Left forelimb (tissue), 1 donor: ENCODE measurements around the gene AVPR2.

ENCODE experiments used
- DNase-seq: peaks from one replicate; pipeline ENCODE4 v3.0.0-alpha.2; 2018; ENCODE audit warnings: low spot score

The AVPR2 gene

DNA sequence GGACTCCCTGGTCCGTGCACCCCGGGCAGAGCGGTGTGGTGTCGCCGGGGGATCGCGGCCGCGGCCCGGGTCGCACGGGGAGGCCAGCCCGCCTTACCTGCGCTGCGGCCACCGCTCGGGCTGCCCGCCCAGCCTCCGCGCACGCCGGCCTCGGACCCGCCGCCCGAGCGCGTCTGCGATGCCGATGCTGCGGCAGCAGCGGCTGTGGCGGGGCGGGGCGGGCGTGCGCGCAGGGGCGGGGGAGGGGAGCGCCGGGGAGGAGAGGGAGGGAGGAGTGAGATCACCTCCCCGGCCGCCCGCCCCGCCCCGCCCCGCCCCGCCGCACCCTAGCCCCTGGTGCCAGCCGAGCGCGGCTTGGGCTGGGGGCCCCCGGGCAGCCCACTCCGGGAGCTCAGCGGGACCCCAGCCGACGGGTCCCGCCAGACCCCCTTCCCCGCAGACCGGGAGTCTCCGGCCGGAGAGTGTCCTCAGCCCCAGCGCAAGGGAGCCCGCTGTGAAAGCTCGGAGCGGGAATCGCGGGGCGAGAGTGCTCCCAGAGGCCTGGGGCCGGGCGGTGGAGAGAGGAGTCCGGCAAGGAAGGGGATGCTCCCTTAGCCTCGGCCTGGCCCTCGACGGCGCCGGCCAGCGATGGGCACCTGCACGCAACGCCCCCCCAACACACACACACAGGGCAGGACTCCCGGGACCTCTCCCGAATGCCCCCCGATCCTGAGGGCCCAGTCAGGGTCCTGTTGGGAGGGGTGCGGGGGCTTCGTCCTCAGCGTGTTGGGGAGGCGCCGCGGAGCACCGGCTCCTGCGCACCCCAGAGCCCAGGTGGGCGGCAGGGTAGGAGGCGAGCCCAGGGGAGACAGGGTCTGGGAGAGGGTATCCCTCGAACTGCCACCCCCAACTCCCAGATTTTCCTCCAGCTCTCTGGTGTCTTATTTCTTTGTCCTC lies 18.2 kb upstream of the AVPR2 start, which contains the start of gene L1CAM:
Gene L1CAM (minus strand): TSS at position 206 of the 936 bp plus-strand sequence. CDS start 10,337 bp downstream, outside the sequence.
- DNase-seq = no peak

DNA sequence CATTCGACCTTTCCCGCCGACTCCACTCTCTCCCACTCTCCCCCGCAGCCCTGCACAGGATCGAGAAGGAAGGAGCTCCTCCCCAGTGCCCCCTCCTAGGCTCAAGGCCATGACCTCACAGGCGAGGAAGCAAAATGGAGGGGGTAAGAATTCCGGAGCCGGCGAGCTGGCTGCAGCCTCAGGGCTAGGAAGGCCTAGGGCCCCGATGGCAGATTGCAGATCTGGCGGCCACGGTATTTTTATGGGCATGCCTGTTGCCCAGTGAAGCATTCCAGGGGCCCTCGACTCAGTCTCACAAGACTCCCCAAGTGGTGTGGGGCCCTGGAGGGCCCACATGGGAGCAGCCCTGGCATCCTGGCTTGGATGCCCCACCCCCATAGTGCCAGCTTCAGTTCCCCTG lies 17.6 kb upstream of the AVPR2 start:
- DNase-seq = no peak

DNA sequence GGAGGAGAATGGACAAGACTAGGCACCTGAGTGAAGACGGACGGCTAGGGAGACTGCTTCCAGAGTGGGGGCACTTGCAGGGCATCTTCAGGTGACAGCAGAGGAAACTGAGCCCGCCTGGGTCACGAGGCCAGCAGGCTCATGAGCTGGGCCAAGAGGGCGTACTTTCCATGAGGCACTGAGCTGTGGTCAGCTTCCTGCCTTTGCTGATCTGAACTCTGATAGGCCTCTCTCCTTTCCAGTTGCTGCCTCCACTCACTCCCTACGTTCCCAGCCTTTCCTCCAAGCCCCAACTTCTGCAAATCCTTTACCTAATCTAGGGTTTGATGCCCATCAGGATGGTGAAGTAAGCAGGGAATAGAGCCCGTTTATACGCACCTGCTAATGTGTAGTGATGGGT lies 17.1 kb upstream of the AVPR2 start:
- DNase-seq = no peak

DNA sequence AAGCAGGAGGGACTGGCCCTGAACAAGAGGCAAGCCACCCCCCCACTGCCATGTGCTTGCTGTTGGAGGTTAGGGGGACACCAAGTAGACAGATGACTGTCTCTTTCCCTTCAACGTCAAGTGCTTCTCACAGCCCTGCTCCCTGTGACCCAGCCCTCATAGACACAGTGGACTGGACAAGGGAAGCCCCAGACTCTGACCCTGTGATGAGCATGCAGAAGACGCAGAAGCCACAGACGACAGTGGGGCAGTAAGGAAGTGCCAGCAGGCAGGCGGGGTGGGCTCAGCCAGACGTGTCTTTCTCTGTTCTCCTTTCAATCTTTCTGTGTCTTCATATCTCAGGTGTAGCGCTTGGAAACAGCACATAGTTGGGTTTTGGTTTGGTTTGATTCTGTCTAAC lies 16.1 kb upstream of the AVPR2 start:
- DNase-seq = no peak

DNA sequence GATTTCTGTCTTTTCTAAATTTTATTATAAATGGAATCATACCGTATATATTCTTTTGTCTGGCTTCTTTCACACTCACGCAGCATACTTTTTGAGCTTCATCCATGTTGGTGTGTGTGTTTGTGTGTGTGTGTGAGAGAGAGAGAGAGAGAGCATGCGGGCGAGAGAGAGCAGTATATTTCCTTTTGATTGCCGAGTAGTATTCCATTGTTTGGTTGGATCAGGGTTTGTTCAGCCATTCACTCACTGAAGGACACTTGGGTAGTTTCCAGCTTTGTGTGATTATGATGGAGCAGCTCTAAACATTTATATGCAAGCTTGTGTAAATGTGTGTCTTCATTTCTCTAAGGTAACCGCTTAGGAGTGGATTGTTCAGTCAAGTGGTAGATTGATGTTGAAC lies 15.3 kb upstream of the AVPR2 start:
- DNase-seq = no peak

DNA sequence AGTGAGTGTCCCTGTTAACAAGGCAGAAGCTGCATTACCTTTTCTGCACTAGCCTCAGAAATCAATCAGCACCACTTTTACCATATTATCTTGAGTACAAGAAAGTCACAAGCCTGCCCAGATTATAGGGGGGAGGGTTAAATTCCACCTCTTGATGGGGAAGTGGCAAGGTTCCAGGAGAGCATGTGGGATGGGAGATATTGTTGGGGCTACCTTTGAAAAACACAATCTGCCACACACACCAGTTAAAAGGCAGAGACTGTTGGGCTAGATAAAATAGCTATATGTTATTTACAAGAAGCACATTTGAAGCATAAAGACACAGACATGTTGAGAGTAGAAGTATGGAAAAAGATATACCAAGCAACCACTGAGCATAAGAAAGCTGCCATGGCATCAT lies 6.6 kb upstream of the AVPR2 start:
- no peak for DNase-seq

DNA sequence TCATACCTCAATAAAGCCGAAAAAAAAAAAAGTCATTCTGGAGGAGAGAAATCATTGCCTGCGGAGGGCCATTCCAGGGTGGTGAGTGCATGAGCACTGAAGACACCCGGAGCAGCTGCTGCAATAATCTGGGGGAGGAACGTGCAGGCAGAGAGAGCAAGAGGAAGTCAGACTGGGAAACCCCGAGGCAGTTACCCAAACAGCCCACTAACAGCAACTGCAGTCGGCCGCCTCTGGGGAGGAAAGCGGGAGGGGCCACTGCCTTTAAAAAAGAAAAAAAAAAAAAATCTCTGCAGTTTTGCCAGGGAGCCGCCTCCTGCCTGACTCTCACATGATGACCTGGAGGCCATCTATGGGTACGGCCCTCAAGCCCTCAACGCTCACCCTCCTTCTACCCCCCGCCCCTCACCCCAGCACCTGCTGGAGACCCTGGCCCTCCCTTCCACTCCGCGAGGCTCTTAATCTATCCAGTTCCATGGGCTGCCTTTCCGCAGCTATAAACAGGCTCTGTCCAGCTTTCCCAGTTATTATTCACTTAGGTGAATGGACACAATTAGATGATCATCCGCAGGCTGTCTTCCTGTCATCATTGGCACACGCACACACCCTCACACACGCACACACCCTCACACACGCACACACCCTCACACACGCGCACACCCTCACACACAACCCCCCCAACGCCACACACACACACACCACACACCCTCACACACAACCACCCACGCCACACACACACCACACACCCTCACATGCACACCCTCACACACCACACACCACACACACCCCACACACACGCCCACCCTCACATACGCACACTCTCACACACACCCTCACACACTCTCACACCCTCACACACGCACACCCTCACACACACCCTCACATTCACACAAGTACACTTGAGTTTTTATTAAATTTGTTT lies 3.4 kb upstream of the AVPR2 start:
- DNase-seq = no peak

- DNase-seq = no peak
These were observed 2.7 kb upstream of the AVPR2 start for GRCh38 chrX:153901753-153902140.

GRCh38 chrX:153902385-153902784 lies 2.1 kb upstream of the AVPR2 start:
- DNase-seq = no peak

GRCh38 chrX:153903238-153903980 lies 1.1 kb upstream of the AVPR2 start:
- no peak for DNase-seq

DNA sequence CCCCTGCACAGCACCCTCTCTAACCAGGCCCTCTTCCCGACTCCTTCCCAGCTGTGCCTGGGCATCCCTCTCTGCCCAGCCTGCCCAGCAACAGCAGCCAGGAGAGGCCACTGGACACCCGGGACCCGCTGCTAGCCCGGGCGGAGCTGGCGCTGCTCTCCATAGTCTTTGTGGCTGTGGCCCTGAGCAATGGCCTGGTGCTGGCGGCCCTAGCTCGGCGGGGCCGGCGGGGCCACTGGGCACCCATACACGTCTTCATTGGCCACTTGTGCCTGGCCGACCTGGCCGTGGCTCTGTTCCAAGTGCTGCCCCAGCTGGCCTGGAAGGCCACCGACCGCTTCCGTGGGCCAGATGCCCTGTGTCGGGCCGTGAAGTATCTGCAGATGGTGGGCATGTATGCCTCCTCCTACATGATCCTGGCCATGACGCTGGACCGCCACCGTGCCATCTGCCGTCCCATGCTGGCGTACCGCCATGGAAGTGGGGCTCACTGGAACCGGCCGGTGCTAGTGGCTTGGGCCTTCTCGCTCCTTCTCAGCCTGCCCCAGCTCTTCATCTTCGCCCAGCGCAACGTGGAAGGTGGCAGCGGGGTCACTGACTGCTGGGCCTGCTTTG lies 1.1 kb downstream of the AVPR2 start:
- DNase-seq = no peak

DNA sequence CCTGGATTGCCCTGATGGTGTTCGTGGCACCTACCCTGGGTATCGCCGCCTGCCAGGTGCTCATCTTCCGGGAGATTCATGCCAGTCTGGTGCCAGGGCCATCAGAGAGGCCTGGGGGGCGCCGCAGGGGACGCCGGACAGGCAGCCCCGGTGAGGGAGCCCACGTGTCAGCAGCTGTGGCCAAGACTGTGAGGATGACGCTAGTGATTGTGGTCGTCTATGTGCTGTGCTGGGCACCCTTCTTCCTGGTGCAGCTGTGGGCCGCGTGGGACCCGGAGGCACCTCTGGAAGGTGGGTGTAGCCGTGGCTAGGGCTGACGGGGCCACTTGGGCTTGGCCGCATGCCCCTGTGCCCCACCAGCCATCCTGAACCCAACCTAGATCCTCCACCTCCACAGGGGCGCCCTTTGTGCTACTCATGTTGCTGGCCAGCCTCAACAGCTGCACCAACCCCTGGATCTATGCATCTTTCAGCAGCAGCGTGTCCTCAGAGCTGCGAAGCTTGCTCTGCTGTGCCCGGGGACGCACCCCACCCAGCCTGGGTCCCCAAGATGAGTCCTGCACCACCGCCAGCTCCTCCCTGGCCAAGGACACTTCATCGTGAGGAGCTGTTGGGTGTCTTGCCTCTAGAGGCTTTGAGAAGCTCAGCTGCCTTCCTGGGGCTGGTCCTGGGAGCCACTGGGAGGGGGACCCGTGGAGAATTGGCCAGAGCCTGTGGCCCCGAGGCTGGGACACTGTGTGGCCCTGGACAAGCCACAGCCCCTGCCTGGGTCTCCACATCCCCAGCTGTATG lies 1.8 kb downstream of the AVPR2 start:
- no peak for DNase-seq

DNA sequence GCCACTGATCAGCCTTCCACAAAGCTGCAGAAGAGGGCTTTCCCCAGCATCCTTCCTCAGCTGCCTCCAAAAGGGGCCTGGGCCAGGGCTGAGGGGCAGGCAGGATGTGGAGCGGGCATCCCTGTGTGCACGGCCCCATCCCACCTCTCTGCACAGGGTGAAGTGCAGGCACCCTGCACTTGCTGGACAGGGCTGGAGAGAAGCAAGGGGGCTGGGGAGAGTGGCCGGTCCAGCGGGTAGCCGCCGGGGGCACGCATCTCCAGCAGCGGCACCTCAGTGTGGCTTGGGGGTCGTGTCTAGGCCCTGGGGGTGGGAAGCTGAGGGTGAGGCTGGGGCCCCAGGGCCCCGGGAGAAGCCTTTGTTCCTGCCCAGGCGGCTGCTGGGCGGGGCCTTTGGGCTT lies 3.0 kb downstream of the AVPR2 start:
- no peak for DNase-seq

DNA sequence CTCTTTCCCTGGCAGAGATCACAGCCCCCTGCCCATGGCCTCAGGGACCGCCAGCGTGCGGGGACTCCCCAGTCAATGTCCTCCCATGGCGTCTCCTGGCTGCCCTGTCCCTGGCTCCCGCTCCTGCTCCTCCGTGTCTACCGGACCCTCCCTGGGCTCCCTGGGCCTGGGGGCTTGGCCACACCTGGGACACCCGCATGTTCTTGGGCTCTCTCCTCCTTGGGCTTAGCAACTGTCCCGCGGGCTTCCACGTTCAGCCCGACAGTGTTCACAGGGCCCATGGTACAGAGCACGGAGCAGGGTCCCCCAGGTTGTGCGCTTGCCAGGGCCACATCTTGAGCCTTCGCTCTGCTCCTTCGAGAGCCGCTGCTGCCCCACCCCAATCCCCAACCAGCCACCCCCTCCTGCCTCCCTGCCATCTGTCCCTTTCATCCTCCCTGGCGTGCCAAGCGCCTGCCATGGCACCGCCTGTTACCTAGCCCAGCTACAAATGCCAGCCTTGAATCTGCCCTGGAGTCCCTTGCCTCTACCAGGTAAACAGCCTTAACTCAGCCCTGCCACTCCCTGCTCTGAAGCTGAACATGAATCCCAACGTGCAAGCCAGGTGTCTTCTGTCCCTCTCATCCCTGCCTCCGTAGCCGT lies 3.9 kb downstream of the AVPR2 start:
- no peak for DNase-seq

GRCh38 chrX:153909024-153909979 lies 4.8 kb downstream of the AVPR2 start:
- DNase-seq = no peak

DNA sequence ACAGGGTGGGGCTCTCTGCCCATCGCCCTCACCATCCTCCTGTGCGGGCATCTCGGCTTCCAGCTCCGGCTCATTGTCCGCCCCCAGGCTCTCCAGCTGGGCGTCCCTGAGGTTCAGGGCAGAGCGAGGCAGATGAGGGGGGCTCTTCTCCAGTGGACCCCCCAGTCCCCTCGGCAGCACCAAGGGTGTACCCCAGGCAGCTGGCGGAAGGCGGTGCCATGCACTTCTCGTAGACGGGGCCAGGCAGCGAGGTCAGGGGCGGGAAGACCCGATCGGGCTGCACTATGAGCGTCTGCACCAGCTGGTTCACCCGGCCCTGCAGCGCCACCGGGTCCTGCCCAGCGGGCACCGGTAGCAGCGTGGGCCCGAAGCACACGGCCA lies 5.5 kb downstream of the AVPR2 start:
- DNase-seq = no peak

DNA sequence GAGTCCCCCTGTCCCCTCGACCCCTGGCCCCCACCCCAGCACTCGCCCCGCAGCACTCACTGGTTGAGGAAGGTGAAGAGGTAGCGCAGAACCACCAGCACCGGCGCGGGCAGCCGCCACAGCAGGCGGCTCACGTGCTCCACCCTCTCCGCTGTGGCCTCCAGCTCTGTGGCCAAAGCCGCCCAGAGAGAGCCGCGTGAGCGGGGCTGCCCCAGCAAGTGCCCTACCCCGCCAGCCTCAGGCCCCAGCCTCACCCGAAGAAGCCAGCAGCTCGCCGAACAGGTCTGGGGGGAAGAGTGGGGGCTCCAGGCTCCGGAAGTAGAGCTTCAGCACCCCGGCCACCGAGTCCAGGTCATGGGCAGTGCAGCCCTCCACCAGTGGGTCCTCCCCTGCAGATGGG lies 6.0 kb downstream of the AVPR2 start:
- no peak for DNase-seq

- no peak for DNase-seq
These were observed 7.3 kb downstream of the AVPR2 start for GRCh38 chrX:153911798-153912197.

- no peak for DNase-seq
These were observed 8.7 kb downstream of the AVPR2 start for GRCh38 chrX:153913211-153913610.
